Muscle layer of colon (tissue), 2 donors: ENCODE measurements around the gene CTAGE6.
"Not testable (repeated sequence)": the region's sequence is repeated elsewhere in the genome, so short reads cannot be mapped to it uniquely, and the experiment has no call there.

ENCODE experiments used
- H3K27ac ChIP-seq: one replicate; pipeline ENCODE4 v1.7.0; 2013; ENCODE audit warnings: low read depth, mild to moderate bottlenecking, low read length, moderate library complexity
- H3K27me3 ChIP-seq, 2 donors: one replicate each; pipeline ENCODE4 v1.7.0; 2013; ENCODE audit warnings: low read length in 2 of 2, mild to moderate bottlenecking in 2 of 2; ENCODE audit not compliant: insufficient read depth in 2 of 2, control insufficient read depth in 1 of 2
- H3K36me3 ChIP-seq: one replicate; pipeline ENCODE4 v1.7.0; 2013; ENCODE audit warnings: mild to moderate bottlenecking, low read length; ENCODE audit not compliant: insufficient read depth
- H3K4me1 ChIP-seq: one replicate; pipeline ENCODE4 v1.7.0; 2013; ENCODE audit warnings: mild to moderate bottlenecking, low read length; ENCODE audit not compliant: insufficient read depth
- H3K4me3 ChIP-seq, 2 donors: one replicate each; pipeline ENCODE4 v1.7.0; 2013; ENCODE audit warnings: low read length in 2 of 2, low read depth in 1 of 2, mild to moderate bottlenecking in 1 of 2, moderate library complexity in 1 of 2
- H3K9ac ChIP-seq: one replicate; pipeline ENCODE4 v1.7.0; 2013; ENCODE audit warnings: low read length
- H3K9me3 ChIP-seq: one replicate; pipeline ENCODE4 v1.7.0; 2013; ENCODE audit warnings: mild to moderate bottlenecking, low read length
- donor health status: abdominal sarcoma.
- donor health status: Adenocarcinoma of cecum.

CTAGE6 gene

GRCh38 chr7:143763065-143763464 is 5.6 kb upstream of the CTAGE6 start:
- not testable (repeated sequence) for H3K9me3 ChIP-seq, H3K36me3 ChIP-seq, H3K4me3 ChIP-seq, H3K27ac ChIP-seq, H3K4me1 ChIP-seq, H3K9ac ChIP-seq, H3K27me3 ChIP-seq

- not testable (repeated sequence) for H3K36me3 ChIP-seq
These were observed 12.2 kb downstream of the CTAGE6 start for GRCh38 chr7:143745340-143745739.

GRCh38 chr7:143737037-143737819 is 20.3 kb downstream of the CTAGE6 start:
- not testable (repeated sequence) for H3K4me1 ChIP-seq, H3K9me3 ChIP-seq, H3K36me3 ChIP-seq, H3K4me3 ChIP-seq, H3K9ac ChIP-seq, H3K27me3 ChIP-seq, H3K27ac ChIP-seq

More at GRCh38 chr7:143745340-143745739, 12.2 kb downstream of the CTAGE6 start:
- H3K4me1 ChIP-seq, H3K27me3 ChIP-seq, H3K9ac ChIP-seq, H3K9me3 ChIP-seq, H3K27ac ChIP-seq, H3K4me3 ChIP-seq: not testable (repeated sequence)

GRCh38 chr7:143735962-143736361 is 21.5 kb downstream of the CTAGE6 start:
- H3K27me3 ChIP-seq: no peaks in the 10 kb centered on the region
- H3K36me3 ChIP-seq: no peaks in the 10 kb centered on the region
- no peak overlapping the region for H3K9ac ChIP-seq
- no peak overlapping the region for H3K4me3 ChIP-seq
- no peaks in the 10 kb centered on the region for H3K4me1 ChIP-seq
- H3K27ac ChIP-seq: no peak overlapping the region
- no peaks in the 10 kb centered on the region for H3K9me3 ChIP-seq

GRCh38 chr7:143733876-143734275 is 23.6 kb downstream of the CTAGE6 start:
- no peaks in the 10 kb centered on the region for H3K27me3 ChIP-seq
- H3K9me3 ChIP-seq: no peaks in the 10 kb centered on the region
- no peaks in the 10 kb centered on the region for H3K4me1 ChIP-seq
- no peak overlapping the region for H3K4me3 ChIP-seq
- H3K36me3 ChIP-seq: no peaks in the 10 kb centered on the region
- H3K27ac ChIP-seq: no peak overlapping the region
- H3K9ac ChIP-seq: no peak overlapping the region

GRCh38 chr7:143728333-143728862 is 29.1 kb downstream of the CTAGE6 start:
- Histone ChIP-seq H3K36me3 (no peaks in the 10 kb centered on the region), H3K27me3 (no peaks in the 10 kb centered on the region), H3K9ac (no peak overlapping the region), H3K9me3 (no peaks in the 10 kb centered on the region), H3K4me1 (no peaks in the 10 kb centered on the region), H3K4me3 (no peak overlapping the region), H3K27ac (no peak overlapping the region)

GRCh38 chr7:143727561-143727960 is 29.9 kb downstream of the CTAGE6 start:
- H3K4me3 ChIP-seq, H3K4me1 ChIP-seq, H3K9me3 ChIP-seq, H3K9ac ChIP-seq, H3K27me3 ChIP-seq, H3K27ac ChIP-seq, H3K36me3 ChIP-seq: not testable (repeated sequence)

- H3K4me1 ChIP-seq, H3K9me3 ChIP-seq, H3K9ac ChIP-seq, H3K27ac ChIP-seq, H3K27me3 ChIP-seq, H3K36me3 ChIP-seq, H3K4me3 ChIP-seq: not testable (repeated sequence)
These were observed 31.4 kb downstream of the CTAGE6 start for GRCh38 chr7:143726143-143726542.

- not testable (repeated sequence) for H3K27ac ChIP-seq, H3K27me3 ChIP-seq, H3K9ac ChIP-seq, H3K9me3 ChIP-seq, H3K4me3 ChIP-seq, H3K4me1 ChIP-seq, H3K36me3 ChIP-seq
These were observed 37.2 kb downstream of the CTAGE6 start for GRCh38 chr7:143720335-143720734.

GRCh38 chr7:143715543-143716193 is 41.8 kb downstream of the CTAGE6 start:
- H3K27ac ChIP-seq, H3K4me1 ChIP-seq, H3K9ac ChIP-seq, H3K27me3 ChIP-seq, H3K9me3 ChIP-seq, H3K4me3 ChIP-seq, H3K36me3 ChIP-seq: not testable (repeated sequence)

GRCh38 chr7:143714581-143715454 is 42.7 kb downstream of the CTAGE6 start:
- not testable (repeated sequence) for H3K27me3 ChIP-seq, H3K27ac ChIP-seq, H3K9me3 ChIP-seq, H3K36me3 ChIP-seq, H3K9ac ChIP-seq, H3K4me3 ChIP-seq, H3K4me1 ChIP-seq
